Frontal cortex (tissue), 4 donors: ENCODE data around the gene TMEM131. TPM values are rescaled to one million over a fixed set of nuclear protein-coding genes. Genes with fewer than 3 reads are reported as not detected.

Experiments
- DNase-seq, 2 donors: peaks; one replicate each; pipeline ENCODE4 v3.0.0; 2012; ENCODE audit warnings: low spot score in 2 of 2
- FAIRE-seq: peaks from 2 replicates; lab custom pipeline; 2012; peaks lifted over from hg19 to GRCh38; lab: Jason Lieb, UNC
- total RNA-seq: library from RNA; depleted of rRNA; stranded (reverse); fragments of >200 nt; gene quantifications from one replicate; pipeline ENCODE4 v1.2.3, GENCODE V29; 2014
- donor health status: control.
- donor health status: control.
- donor health status: control.

Gene TMEM131
- total RNA-seq, 1 donor from 2014 or later, result 30.2 TPM

GRCh38 chr2:97792416-97792815 lies 203.3 kb downstream of the TMEM131 start:
- DNase-seq (no peak), FAIRE-seq (no peak)

GRCh38 chr2:97788986-97789644 lies 206.6 kb downstream of the TMEM131 start:
- no peak for DNase-seq

DNA sequence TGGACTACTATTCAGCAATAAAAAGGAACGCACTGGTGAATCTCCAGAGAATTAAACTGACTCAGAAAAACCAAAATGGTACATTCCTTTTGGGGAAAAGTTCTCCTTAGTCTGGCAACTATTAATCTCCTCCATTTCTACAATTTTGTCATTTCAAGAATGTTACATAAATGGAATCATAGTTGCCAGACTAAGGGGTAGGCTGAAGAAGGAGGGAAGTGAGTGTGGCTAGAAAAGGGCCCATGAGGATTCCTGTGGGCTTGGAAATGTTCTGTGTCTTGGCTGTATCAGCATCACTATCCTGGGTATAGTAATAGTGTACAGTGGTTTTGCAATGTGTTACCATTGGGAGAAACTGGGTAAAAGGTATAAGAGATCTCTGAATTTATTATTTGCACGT lies 209.9 kb downstream of the TMEM131 start:
- DNase-seq (no peak), FAIRE-seq (no peak)

More at GRCh38 chr2:97788986-97789644, 206.6 kb downstream of the TMEM131 start:
- no peak for FAIRE-seq

GRCh38 chr2:97784953-97785352 lies 210.8 kb downstream of the TMEM131 start:
- FAIRE-seq (no peak), DNase-seq (no peak)

DNA sequence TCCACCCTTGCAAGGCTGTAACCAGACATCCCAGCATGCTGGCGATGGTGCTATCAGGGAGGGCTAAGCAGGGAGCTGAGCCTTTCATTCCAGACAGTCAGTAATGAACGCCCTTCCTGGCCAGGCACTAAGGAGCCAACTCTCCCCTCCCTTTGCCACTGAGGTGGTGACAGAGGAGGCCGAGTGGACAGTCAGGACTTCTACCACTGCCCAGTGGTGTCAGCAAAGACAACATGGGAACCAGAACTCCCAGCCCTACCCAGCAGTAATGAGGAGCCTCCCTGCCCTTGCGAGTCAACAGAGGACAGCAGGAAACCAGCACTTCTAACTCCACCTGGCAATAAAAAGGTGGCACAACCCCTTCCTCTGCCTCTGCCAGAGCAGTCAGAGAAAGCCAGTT lies 213.8 kb downstream of the TMEM131 start:
- no peak for FAIRE-seq
- DNase-seq, result no peak

DNA sequence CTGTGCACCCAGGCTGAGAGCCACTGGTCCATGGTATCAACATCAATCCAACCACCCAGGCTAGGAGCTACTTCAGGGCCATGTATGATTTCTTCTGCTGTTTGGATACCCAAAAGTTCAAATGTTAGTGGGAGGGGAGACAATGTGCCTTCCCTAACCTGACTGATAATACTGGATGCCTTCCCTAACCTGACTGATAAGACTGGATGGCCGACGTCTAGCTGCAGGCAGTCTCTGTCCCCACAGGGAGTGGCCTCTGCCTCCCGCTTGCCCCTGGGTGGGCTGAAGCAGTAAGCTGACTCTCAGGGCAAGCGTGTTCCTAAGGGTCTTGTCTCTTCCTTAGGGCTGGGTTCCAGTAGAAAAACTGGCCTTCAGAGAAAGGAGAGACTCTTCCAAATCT lies 216.6 kb downstream of the TMEM131 start:
- FAIRE-seq (no peak), DNase-seq (no peak)

DNA sequence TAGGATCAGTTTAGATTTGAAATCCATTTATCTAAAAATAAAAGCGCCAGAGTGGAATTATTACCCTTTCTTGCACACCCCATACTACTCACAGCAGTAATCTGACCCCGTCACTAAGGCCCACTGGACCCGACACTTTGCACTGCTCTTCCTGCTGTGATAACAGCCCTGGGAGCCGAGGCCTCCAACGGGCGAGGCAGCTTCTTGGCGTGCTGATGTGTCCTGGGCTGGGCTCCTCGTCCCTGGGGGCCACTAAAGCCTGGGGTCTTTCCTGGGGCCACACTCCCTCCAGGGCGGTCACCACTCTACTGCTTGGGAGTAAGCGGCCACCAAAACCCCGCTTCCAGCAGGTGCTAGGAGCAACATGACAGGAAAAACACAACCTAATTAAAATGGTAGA lies 220.7 kb downstream of the TMEM131 start:
- DNase-seq, result no peak
- FAIRE-seq, result no peak

DNA sequence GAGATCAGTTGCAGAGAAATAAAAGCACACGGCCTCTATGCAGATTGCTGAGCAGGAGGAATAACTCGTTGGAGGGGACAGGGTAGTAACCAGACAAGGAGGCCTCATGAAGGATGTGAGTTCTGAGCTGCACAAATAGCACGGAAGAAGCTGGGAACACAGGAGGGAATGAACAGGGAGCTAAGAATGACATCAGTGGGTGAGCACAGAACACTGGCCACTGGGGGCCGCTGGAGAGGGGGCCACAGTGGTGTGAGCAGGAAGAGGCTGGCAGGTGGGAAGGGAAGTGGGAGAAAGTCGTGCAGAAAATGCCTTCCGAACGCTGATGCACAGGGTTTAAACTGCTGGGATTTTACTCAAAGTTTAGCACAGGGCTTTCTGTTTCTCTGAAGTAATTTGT lies 221.3 kb downstream of the TMEM131 start:
- FAIRE-seq (no peak), DNase-seq (no peak)

GRCh38 chr2:97770445-97770844 lies 225.3 kb downstream of the TMEM131 start:
- no peak for FAIRE-seq
- no peak for DNase-seq

DNA sequence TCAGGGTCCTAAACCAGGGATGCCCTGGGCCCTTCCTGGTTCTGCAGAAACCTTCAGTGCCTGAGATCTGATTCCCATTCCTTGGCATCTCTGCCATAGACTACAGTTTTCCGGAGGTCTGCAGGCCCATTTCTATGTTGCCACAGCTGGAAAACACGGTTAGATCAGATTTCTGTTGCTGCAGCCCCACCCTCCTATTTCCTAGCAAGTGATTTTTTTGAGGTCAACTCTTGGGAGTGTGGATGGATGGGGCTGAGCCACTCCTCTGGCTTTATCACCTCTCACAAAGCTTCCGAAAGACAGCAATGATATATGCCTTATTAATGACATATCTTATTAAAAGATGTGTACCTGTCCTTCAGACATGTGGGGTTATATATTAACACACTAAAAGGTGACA lies 226.0 kb downstream of the TMEM131 start:
- no peak for DNase-seq
- FAIRE-seq, result no peak

DNA sequence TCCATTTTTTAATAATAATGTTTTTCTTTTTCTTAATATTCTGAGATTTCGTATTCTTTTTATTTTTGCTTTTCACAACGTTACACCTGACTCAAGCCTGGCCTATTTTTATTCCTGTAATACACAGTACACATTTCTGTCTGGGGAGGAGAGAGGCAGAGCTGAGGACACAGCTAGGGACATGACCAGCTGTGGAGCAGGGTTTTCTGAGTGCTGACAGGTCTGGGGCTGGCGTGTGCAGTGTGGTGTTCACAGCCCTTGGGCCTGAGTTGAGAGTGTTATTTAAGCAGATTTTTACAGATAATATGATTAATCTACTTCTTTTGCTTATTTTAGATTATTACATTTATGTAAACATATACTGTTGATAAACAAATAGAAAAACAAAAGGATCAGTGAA lies 226.4 kb downstream of the TMEM131 start:
- no peak for DNase-seq
- no peak for FAIRE-seq

DNA sequence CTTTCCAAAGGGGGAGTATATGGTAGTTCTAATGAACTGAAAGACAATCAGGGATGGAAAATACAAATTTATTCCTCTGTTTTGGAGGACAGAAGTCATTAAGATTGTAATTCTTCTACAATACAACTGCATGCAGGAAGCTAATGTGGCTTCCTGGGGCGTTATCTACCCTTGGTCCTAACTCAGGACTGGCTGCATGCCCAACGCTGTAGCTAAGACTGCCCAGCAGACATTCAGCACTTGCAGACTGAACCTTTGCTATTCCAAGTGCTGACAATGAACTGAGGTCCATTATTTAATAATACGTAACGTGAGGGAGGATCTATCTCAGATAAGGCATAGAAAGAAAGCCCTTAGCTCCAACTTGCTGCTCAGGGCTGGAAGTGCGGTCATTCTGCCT lies 229.2 kb downstream of the TMEM131 start:
- FAIRE-seq (no peak), DNase-seq (no peak)

- no peak for FAIRE-seq
- no peak for DNase-seq
Measured at GRCh38 chr2:97765933-97766332, 229.8 kb downstream of the TMEM131 start.

DNA sequence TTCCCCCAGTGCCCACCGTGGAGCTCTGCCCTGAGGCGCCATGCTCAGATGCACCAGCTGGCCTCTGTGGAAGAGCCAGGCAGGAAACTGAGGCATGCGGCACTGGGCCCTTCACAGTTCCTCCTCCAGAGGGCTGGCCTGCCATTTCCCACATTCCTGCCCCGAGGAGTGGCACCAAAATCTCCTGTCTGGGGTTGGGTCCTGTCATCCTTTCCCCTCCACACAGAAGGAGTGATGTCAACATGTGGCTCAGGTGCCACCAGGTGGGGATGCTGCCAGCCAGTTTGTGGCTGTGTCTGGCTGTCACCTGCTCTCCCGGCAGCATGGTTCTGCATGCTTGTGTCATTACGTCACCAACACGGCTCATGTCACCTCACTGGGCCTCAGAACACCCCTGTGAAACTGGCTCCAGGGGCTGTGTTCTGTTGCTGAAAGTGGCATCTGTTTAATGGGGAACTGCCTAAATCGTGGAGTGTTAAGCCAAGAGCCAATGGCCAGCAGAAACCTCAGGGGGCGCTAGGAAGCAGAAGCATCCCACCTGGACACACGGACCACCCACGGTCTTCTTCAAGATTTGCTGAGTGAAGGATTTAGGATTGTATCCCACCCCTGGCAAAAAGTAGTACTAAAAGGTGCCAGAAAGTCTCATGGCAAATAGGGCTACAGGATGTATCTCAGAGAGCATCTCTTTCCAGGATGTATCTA lies 231.0 kb downstream of the TMEM131 start:
- no peak for FAIRE-seq
- DNase-seq, result no peak

GRCh38 chr2:97763176-97763845 lies 232.4 kb downstream of the TMEM131 start:
- FAIRE-seq (no peak), DNase-seq (no peak)

- no peak for DNase-seq
- no peak for FAIRE-seq
Measured at GRCh38 chr2:97761192-97761591, 234.6 kb downstream of the TMEM131 start.

- DNase-seq (no peak), FAIRE-seq (no peak)
Measured at GRCh38 chr2:97760480-97761049, 235.2 kb downstream of the TMEM131 start.

- FAIRE-seq (no peak), DNase-seq (no peak)
Measured at GRCh38 chr2:97759727-97760407, 235.9 kb downstream of the TMEM131 start.

- no peak for FAIRE-seq
- DNase-seq, result no peak
Measured at GRCh38 chr2:97758131-97758705, 237.5 kb downstream of the TMEM131 start.

- FAIRE-seq (no peak), DNase-seq (no peak)
Measured at GRCh38 chr2:97757062-97757461, 238.7 kb downstream of the TMEM131 start.
